H9 (cell line): Measurements from ENCODE around the gene PPP1CC. TPM values are rescaled to one million over a fixed set of nuclear protein-coding genes. Genes with fewer than 3 reads are reported as not detected.

Experiments
- DNase-seq: peaks from one replicate; pipeline ENCODE4 v3.0.0-alpha.2; 2017
- H2AFZ ChIP-seq: one replicate; pipeline ENCODE4 v1.6.1; 2013; ENCODE audit warnings: mild to moderate bottlenecking, low read length, control low read depth, moderate library complexity
- H2AK5ac ChIP-seq: 2 replicates; pipeline ENCODE4 v1.6.1; 2013; ENCODE audit warnings: low read length, control low read depth, mixed read lengths; ENCODE audit not compliant: insufficient read length
- H2BK120ac ChIP-seq: one replicate; pipeline ENCODE4 v1.6.1; 2013; ENCODE audit warnings: low read depth, mild to moderate bottlenecking, low read length, control low read depth, inconsistent platforms; ENCODE audit not compliant: poor library complexity, severe bottlenecking
- H2BK12ac ChIP-seq: 2 replicates; pipeline ENCODE4 v1.6.1; 2013; ENCODE audit warnings: low read length, control low read depth, mixed read lengths, low read depth; ENCODE audit not compliant: insufficient read length
- H2BK15ac ChIP-seq: 2 replicates; pipeline ENCODE4 v1.6.1; 2013; ENCODE audit warnings: low read depth, low read length, control low read depth
- H2BK20ac ChIP-seq: one replicate; pipeline ENCODE4 v1.6.1; 2013; ENCODE audit warnings: low read depth, mild to moderate bottlenecking, low read length, control low read depth, inconsistent platforms; ENCODE audit not compliant: poor library complexity, severe bottlenecking
- H2BK5ac ChIP-seq: 2 replicates; pipeline ENCODE4 v1.6.1; 2013; ENCODE audit warnings: low read length, control low read depth, mixed read lengths; ENCODE audit not compliant: insufficient read length
- H3K14ac ChIP-seq: 2 replicates; pipeline ENCODE4 v1.6.1; 2013; ENCODE audit warnings: low read length, control low read depth; ENCODE audit not compliant: insufficient read depth
- H3K18ac ChIP-seq: 2 replicates; pipeline ENCODE4 v1.6.1; 2013; ENCODE audit warnings: low read depth, mild to moderate bottlenecking, mixed read lengths, low read length, control low read depth; ENCODE audit not compliant: insufficient read length
- H3K23ac ChIP-seq: 2 replicates; pipeline ENCODE4 v1.6.1; 2013; ENCODE audit warnings: low read length, control low read depth, mixed read lengths, low read depth; ENCODE audit not compliant: insufficient read length
- H3K23me2 ChIP-seq: 2 replicates; pipeline ENCODE4 v1.6.1; 2013; ENCODE audit warnings: low read depth, mild to moderate bottlenecking, mixed read lengths, low read length, control low read depth; ENCODE audit not compliant: insufficient read length, poor library complexity, severe bottlenecking
- H3K27ac ChIP-seq: 2 replicates; pipeline ENCODE4 v1.5.1; 2013; ENCODE audit warnings: low read length, control low read depth, mixed read lengths, low read depth; ENCODE audit not compliant: insufficient read length
- H3K27me3 ChIP-seq: 2 replicates; pipeline ENCODE4 v1.6.1; 2013; ENCODE audit warnings: low read length, control low read depth, inconsistent platforms; ENCODE audit not compliant: insufficient read depth
- H3K4ac ChIP-seq: 2 replicates; pipeline ENCODE4 v1.6.1; 2013; ENCODE audit warnings: low read depth, mild to moderate bottlenecking, control low read depth, inconsistent platforms, low read length, moderate library complexity
- H3K4me1 ChIP-seq: 2 replicates; pipeline ENCODE4 v1.6.1; 2013; ENCODE audit warnings: low read length, control low read depth, inconsistent platforms; ENCODE audit not compliant: insufficient read depth
- H3K4me2 ChIP-seq: 2 replicates; pipeline ENCODE4 v1.6.1; 2013; ENCODE audit warnings: low read length, control low read depth, mixed read lengths; ENCODE audit not compliant: insufficient read length, insufficient read depth
- H3K56ac ChIP-seq: 2 replicates; pipeline ENCODE4 v1.6.1; 2013; ENCODE audit warnings: low read depth, mild to moderate bottlenecking, mixed read lengths, low read length, control low read depth; ENCODE audit not compliant: insufficient read length
- H3K79me1 ChIP-seq: 2 replicates; pipeline ENCODE4 v1.6.1; 2013; ENCODE audit warnings: low read depth, mild to moderate bottlenecking, moderate library complexity, low read length, control low read depth, inconsistent platforms; ENCODE audit not compliant: insufficient read depth, poor library complexity, severe bottlenecking
- H3K79me2 ChIP-seq: 2 replicates; pipeline ENCODE4 v1.6.1; 2013; ENCODE audit warnings: low read length, control low read depth, inconsistent platforms; ENCODE audit not compliant: insufficient read depth
- H3K9ac ChIP-seq: 2 replicates; pipeline ENCODE4 v1.6.1; 2013; ENCODE audit warnings: low read length, control low read depth, mixed read lengths; ENCODE audit not compliant: insufficient read length; ENCODE audit errors: extremely low read depth
- H3K9me3 ChIP-seq: one replicate; pipeline ENCODE4 v1.6.1; 2013; ENCODE audit warnings: low read depth, low read length, inconsistent platforms; ENCODE audit not compliant: control insufficient read depth
- H3T11ph ChIP-seq: one replicate; pipeline ENCODE4 v1.6.1; 2013; ENCODE audit warnings: mild to moderate bottlenecking, low read length, control low read depth, inconsistent platforms
- H4K20me1 ChIP-seq: one replicate; pipeline ENCODE4 v1.6.1; 2013; ENCODE audit not compliant: control insufficient read depth, insufficient read length, insufficient read depth
- H4K5ac ChIP-seq: 2 replicates; pipeline ENCODE4 v1.6.1; 2013; ENCODE audit warnings: low read depth, mild to moderate bottlenecking, mixed read lengths, low read length, control low read depth; ENCODE audit not compliant: insufficient read length
- H4K8ac ChIP-seq: replicated peaks from 2 replicates; pipeline ENCODE4 v1.6.1; 2013; ENCODE audit warnings: low read length, control low read depth, mixed read lengths, low read depth; ENCODE audit not compliant: insufficient read length
- H4K91ac ChIP-seq: 2 replicates; pipeline ENCODE4 v1.6.1; 2013; ENCODE audit warnings: low read depth, mild to moderate bottlenecking, moderate library complexity, mixed read lengths, low read length, control low read depth; ENCODE audit not compliant: insufficient read length
- H3K27ac Mint-ChIP-seq, 3 experiments: 2 replicates in 2 of 3; 3 replicates in 1 of 3; pipeline ENCODE4 v1.8.0; 2020 to 2021; ENCODE audit warnings: mixed read lengths in 3 of 3, mild to moderate bottlenecking in 1 of 3, moderate library complexity in 1 of 3
- H3K27me3 Mint-ChIP-seq: 2 replicates; pipeline ENCODE4 v1.8.0; 2021; ENCODE audit warnings: low read depth, mild to moderate bottlenecking, moderate library complexity, mixed read lengths
- H3K36me3 Mint-ChIP-seq, 3 experiments: 2 replicates in 2 of 3; 3 replicates in 1 of 3; pipeline ENCODE4 v1.8.0; 2020 to 2021; ENCODE audit warnings: low read depth in 3 of 3, mixed read lengths in 3 of 3; ENCODE audit not compliant: insufficient read depth in 1 of 3
- H3K4me1 Mint-ChIP-seq, 2 experiments: 2 replicates each; pipeline ENCODE4 v1.8.0; 2020; ENCODE audit warnings: mixed read lengths in 2 of 2
- H3K4me3 Mint-ChIP-seq, 2 experiments: 2 replicates in 1 of 2; 3 replicates in 1 of 2; pipeline ENCODE4 v1.8.0; 2020 to 2021; ENCODE audit warnings: mild to moderate bottlenecking in 2 of 2, mixed read lengths in 2 of 2, moderate library complexity in 1 of 2
- H3K9me3 Mint-ChIP-seq, 2 experiments: 2 replicates in 1 of 2; 3 replicates in 1 of 2; pipeline ENCODE4 v1.8.0; 2020; ENCODE audit warnings: mild to moderate bottlenecking in 2 of 2, mixed read lengths in 2 of 2, moderate library complexity in 1 of 2
- CTCF ChIP-seq: fragments of 200-600 bp; sonication (generic); conservative IDR thresholded peaks from 3 replicates; pipeline ENCODE4 v1.8.0; 2021; ENCODE audit warnings: antibody characterized with exemption, mild to moderate bottlenecking
- WGBS: extraction: QIAGEN DNeasy Blood & Tissue Kit; methylation state at CpG from one replicate; pipeline ENCODE4 v1.1.7; 2013; ENCODE audit warnings: missing lambda C conversion rate, low lambda C conversion rate, mixed read lengths; ENCODE audit not compliant: insufficient read length; ENCODE audit errors: extremely low coverage; 5-methylcytosine and 5-hydroxymethylcytosine counted together
- total RNA-seq: library from RNA; stranded (reverse); gene quantifications from 2 replicates; pipeline ENCODE4 v1.2.1, GENCODE V29; 2021

Gene PPP1CC
- total RNA-seq, 1 experiment from 2014 or later = 286 TPM

GRCh38 chr12:110765111-110765510 lies 22.4 kb upstream of the PPP1CC start:
- no CpG with 5 or more reads among the region's 4 CpGs for WGBS
- Mint-ChIP-seq H3K4me1 (no peaks in the 10 kb centered on the region), H3K27me3 (peaks cover 4% of the 10 kb centered on the region), H3K4me3 (no peak overlapping the region), H3K36me3 (no peaks in the 10 kb centered on the region), H3K27ac (no peak overlapping the region), H3K9me3 (peaks cover 0 to 2% of the 10 kb centered on the region in 2 experiments; a peak in 4 of 5 replicates)
- no peaks in the 10 kb centered on the region for H3K23me2 ChIP-seq
- no peak overlapping the region for H3K14ac ChIP-seq
- no peak overlapping the region for H2BK15ac ChIP-seq
- no peak overlapping the region for H4K91ac ChIP-seq
- H3K4ac ChIP-seq = no peak overlapping the region
- H2AFZ ChIP-seq = no peak overlapping the region
- H3T11ph ChIP-seq = no peak overlapping the region
- H4K8ac ChIP-seq = no peak overlapping the region
- no peak overlapping the region for H2BK120ac ChIP-seq
- TF ChIP-seq CTCF = no peak
- H3K27me3 ChIP-seq = no peaks in the 10 kb centered on the region
- H3K9ac ChIP-seq = no peak overlapping the region
- no peak overlapping the region for H2BK12ac ChIP-seq
- H4K5ac ChIP-seq = no peak overlapping the region
- H2BK20ac ChIP-seq = no peak overlapping the region
- no peak overlapping the region for H3K27ac ChIP-seq
- H3K4me1 ChIP-seq = no peaks in the 10 kb centered on the region
- no peaks in the 10 kb centered on the region for H3K79me2 ChIP-seq
- no peak overlapping the region for H3K18ac ChIP-seq
- H3K4me2 ChIP-seq = no peak overlapping the region
- DNase-seq = no peak
- H3K9me3 ChIP-seq = no peaks in the 10 kb centered on the region
- H3K23ac ChIP-seq = no peak overlapping the region
- no peaks in the 10 kb centered on the region for H3K79me1 ChIP-seq
- no peak overlapping the region for H3K56ac ChIP-seq
- no peak overlapping the region for H2AK5ac ChIP-seq
- no peak overlapping the region for H2BK5ac ChIP-seq
- H4K20me1 ChIP-seq = no peaks in the 10 kb centered on the region
